Inflammatory macrophage treated with lipopolysaccharide for 4 hours (primary cell): ENCODE results near the gene POFUT2.

ENCODE experiments used
- DNase-seq: peaks from one replicate; pipeline ENCODE4 v3.0.0-alpha.2; 2020

The POFUT2 gene, protein sequence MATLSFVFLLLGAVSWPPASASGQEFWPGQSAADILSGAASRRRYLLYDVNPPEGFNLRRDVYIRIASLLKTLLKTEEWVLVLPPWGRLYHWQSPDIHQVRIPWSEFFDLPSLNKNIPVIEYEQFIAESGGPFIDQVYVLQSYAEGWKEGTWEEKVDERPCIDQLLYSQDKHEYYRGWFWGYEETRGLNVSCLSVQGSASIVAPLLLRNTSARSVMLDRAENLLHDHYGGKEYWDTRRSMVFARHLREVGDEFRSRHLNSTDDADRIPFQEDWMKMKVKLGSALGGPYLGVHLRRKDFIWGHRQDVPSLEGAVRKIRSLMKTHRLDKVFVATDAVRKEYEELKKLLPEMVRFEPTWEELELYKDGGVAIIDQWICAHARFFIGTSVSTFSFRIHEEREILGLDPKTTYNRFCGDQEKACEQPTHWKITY

DNA sequence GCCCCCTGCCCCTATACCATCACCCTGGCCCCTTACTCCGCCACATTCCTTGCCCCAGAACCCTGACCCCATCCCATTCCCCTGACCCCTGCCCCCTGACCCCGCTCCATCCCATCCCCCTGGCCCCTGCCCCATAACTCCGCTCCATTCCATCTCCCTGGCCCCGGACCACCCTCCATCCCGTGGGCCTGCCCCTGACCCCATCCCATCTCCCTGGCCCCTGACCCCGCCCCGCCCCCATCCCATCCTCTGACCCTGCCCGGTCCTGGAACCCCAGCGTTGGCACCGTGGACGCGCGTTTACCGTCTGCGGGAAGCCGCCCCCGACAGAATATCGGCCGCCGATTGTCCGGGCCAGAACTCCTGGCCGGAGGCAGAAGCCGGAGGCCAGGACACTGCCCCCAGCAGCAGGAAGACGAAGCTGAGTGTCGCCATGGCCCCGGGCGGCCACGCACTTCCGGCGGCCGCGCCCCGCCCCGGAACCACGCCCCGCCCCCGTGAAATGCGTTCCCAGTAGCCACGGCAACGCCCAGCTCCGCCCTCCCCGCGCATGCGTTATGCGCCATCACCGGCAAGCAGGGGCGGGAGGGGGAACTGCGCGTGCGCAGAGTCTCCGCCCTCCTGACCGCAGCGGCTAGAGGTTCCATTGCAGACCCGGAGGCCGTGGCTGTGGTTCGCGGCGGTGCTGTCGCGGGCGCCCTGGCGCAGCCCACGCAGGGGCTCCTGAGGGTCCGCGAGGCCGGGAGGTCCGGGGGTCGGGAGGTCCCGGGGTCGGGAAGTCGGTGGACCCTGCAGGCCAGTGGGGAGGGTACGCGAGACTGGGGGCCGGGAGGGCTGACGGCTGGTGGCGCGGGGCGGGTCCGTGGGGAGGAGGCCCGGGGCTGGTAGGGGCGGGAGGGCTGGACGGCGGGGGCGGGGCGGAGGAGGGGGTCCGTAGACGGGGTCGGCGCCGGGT is at the start of gene POFUT2:
Gene POFUT2 (minus strand): TSS at position 458 of the 954 bp plus-strand sequence. CDS start 24 bp downstream, at position 434.
- peak; percentile 95 for DNase-seq

DNA sequence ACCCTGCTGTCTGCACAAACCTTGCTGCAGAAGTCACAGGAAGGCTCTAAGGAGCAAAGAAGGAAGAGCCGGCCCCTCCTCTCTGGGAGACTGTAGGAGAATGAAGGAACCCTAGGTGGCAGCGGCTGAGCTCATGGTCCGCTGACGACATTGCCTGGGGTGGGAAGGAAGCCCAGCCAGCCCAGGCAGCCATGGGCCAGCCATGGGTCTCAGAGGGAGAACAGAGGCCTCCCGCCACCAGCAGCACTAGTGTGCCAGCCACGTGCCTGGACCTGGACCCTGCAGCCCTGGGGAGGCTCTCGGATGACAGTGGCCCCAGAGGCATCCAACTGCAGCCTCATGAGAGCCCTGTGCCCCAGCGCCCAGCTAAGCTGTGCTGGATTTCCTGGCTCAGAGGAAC is 49.2 kb upstream of the POFUT2 start:
- DNase-seq = no peak

DNA sequence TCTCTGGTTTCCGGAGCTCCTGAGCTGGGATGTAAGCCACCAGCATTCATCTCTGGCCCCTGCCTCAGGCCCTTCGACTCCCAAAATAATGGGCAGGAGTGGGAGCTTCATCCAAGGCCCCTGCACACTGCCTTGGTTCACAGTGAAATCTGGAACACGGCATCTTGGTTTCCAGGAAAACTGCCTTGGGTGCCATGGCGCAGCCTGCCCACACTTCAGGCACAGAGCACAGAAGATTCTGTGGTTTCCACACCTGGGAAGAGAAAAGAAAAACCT is 48.8 kb upstream of the POFUT2 start:
- DNase-seq = no peak

DNA sequence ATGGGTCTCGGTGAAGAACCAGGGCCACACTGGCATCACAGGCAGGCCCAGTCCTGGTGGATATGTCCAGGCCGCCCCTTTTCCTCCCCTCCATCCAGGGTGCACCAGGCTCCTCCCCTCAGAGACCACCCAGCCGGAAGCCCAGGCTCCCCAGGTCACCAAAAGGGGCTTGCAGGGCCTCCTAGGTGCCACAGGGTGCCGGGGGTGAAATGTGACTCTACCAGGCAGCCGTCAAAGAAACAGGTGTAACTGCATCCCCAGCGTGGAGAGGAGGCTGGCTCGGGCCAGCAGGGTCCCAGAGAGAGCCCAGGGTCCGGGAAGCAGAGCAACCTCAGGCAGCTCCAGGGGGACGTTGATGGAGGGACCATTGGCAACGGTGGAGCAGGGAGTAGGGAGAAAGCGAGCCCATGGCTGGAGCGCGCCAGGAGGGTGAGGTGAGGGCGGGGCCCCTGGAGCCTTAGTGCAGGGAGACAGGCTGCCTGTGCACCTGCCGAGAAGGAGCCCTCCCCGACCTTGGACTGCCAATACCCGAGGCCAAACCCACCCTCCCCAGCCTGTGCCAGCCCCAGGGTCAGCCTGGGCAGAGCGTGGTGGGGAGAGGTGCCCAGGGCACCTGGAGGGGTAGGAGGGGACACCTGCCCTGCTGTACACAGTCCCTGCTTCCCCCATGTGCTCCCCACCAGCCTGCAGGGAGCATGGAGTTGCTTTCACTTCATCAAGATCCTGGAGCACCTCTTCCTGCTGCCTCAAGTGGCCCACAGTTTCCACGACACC is 48.3 kb upstream of the POFUT2 start:
- DNase-seq = no peak

DNA sequence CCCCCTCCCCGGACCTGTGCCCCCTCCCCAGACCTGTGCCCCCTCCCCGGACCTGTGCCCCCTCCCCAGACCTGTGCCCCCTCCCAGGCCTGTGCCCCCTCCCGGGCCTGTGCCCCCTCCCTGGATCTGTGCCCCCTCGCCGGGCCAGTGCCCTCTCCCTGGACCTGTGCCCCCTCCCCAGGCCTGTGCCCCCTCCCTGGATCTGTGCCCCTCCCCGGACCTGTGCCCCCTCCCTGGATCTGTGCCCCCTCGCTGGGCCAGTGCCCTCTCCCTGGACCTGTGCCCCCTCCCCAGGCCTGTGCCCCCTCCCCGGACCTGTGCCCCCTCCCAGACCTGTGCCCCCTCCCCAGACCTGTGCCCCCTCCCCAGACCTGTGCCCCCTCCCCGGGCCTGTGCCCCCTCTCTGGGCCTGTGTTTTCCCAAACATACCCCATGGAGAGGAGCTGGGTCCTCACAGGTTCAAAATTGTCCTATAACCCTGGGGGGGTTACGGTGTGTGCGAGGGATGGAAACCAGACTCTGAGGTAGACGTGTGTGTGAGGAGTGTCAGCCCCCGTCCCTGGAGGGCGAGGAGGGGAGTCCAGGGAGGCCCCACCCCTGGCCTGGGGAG is 47.6 kb upstream of the POFUT2 start:
- no peak for DNase-seq

DNA sequence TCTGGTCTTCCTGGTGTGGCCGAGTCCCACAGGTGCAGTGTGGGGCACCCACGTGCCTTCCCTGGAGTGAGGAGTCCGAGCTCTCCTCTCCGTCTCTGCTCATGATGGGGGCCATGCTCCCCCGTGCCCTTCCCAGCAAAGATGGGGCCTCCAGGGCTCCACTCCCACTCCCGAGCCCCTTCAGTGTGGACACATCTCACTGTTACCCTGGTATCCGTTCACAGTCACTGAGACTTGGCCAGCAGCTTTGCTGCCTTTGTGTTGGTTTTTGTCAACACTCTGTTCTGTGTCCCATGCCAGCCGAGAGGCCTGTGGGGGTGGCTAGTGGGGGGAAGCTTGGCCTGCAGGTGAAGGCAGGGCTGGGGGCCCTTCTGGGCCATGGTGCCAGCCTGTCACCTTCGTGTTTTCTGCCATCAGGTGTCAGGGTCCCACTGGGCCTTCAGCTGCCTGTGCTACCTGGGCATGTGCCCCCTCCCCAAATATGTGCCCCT is 46.9 kb upstream of the POFUT2 start:
- DNase-seq = no peak

DNA sequence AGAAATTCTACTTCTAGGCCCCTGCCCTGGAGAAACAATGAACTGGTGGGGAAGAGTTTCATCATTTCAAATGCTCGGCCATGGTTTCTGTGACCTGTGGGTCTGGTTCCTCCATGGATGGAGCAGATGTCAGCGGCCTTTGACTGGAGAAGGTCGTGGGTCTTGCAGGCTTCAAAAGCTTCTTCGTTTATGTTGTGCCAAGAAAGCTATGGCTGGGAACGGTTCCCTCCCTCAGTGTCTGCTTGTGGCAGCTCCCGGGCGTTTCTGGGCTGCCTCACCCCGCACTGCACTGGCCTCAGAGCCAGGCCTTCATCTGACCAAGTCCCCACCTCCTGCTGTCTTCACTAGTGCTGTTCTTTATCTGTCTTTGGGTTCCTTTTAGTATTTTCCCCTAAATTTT is 46.4 kb upstream of the POFUT2 start:
- no peak for DNase-seq

DNA sequence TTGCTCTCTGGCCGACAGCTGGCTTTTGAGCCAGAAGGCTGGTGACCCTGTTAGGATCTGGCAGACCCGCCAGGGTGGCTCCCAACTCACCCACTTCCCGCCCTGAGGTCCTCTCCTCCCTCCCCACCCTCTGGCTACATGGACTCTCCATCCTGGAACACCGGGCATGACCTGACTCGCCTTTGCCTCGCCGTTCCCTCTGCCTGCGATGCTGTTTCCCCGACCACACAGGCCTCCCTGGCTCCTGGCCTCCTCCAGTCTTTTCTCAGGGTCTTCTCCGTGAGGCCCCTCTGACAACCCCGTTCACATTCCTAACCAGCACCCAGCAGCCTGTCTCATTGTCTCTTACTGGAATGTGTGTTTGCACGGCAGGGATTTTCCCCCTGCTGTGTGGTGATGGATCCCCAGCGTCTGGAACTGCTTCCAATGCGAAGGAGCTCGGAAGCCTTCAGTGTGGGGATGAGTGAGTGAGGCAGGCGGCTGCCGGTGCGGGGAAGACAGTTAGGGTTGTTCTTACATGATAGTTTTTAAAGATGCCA is 46.0 kb upstream of the POFUT2 start:
- no peak for DNase-seq

DNA sequence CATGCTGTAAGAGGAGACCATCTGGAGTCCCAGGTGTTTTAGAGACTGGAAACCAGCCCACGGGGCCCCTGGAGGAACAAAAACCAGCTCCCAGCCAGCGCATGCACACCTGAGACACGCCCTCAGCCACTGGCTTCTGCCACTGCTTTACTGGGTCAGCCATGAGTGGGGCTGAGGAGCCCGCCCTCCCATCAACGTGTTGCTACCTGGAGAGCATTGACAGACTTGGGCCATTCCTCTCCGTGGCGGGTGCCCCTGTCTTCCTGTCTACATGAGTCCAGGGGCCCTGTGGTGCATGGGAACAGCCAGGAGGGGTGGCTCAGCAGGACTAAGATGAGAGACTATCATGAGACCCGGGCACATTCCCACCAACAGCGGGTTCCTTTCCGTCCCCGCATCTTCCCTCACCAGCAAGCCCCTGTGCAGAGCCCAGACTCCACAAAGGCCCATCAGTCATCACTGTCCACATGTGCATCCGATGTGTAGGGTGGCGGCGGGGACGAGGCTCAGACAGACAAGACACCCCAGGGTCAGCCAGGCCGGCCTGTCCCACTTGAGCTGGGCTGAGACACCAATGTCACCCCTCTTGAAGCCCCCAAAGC is 45.4 kb upstream of the POFUT2 start:
- DNase-seq = no peak

DNA sequence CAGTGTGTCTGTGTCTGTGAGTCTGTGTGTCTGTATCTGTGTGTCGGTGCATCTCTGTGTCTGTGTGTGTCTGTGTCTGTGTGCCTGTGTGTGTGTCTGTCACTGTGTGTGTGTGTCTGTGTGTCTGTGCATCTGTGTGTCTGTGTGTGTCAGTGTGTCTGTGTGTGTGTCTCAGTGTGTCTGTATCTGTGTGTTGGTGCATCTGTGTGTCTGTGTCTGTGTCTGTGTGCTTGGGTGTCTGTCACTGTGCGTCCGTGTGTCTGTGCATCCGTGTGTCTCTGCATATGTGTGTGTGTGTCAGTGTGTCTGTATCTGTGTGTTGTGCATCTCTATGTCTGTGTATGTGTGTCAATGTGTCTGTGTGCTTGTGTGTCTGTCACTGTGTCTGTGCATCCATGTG is 44.7 kb upstream of the POFUT2 start:
- no peak for DNase-seq

DNA sequence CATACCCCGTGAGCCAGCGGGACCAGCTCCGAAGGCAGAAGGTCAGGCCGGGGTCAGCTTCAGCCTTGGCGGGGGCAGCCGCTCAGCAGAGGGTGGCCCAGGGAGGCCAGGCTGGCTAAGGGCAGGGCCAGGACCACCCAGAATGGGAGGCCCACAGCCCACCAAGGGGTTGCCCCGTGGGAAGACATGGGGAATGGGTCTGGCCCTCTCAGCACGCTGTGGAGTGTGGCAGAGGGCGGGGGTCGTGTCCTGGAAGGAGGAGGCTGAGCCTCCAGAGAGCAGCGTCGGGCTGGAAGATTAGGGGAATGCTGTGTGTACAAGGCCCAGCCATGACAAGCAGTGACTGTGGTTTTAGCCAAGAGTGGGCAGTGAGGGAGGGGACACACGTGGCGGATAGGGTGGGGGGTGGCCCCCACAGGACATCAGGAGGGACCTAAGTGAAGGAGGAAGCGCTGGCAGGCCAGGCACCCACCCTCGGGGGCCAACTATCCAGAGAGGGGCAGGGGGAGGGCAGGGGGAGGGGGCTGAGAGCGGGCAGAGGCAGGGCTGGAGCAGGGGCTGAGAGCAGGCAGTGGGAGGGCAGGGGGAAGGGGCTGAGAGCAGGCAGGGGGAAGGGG is 43.9 kb upstream of the POFUT2 start:
- no peak for DNase-seq

DNA sequence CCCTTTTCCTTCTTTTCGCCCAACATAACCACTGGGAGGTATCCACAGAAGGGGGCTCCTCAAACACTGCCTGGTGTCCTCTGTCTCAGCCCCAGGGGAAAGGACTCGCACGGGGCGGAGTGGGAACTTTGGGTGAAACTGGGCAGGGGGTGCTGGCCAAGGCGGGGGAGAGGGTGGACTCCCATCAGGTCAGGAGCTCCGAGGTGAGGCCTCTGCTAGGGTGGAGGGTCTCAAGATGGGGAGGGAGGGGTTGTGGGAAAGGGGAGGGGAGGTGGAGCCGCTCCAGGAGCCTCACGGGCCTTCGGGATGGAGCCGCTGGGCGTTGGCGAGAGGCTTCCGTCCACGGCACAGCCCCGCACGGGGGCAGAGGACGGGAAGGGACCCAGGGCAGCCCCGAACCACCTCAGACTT is 43.2 kb upstream of the POFUT2 start:
- no peak for DNase-seq

DNA sequence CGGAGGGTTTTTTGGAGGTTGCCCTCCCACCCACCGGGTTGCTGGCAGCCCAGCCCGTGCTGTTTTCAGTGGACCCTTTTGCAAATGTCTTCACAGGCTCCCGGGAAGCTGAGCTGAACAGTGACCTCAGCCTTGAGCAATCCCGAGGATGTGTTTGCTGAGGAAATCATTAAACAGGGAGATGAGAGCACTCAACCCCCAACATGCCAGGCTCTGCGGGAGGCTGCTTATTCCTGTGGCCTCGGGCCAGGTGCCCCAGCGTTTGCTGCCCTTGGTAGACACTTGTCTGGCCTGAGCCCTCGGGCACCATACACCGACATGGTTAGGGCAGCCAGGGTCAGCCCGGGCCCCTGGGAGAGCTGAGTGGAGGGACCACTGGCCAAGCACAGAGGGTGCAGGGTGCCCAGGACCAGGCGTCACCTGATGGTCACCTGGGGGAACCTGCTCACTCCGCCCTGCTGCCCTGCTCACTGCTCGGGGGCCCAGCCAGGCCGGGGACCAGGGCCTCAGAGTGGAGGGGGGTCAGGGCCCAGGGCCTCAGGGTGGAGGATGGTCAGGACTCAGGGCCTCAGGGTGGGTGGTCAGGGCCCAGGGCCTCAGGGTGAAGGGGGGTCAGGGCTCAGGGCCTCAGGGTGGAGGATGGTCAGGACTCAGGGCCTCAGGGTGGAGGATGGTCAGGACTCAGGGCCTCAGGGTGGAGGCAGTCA is 42.5 kb upstream of the POFUT2 start:
- no peak for DNase-seq

DNA sequence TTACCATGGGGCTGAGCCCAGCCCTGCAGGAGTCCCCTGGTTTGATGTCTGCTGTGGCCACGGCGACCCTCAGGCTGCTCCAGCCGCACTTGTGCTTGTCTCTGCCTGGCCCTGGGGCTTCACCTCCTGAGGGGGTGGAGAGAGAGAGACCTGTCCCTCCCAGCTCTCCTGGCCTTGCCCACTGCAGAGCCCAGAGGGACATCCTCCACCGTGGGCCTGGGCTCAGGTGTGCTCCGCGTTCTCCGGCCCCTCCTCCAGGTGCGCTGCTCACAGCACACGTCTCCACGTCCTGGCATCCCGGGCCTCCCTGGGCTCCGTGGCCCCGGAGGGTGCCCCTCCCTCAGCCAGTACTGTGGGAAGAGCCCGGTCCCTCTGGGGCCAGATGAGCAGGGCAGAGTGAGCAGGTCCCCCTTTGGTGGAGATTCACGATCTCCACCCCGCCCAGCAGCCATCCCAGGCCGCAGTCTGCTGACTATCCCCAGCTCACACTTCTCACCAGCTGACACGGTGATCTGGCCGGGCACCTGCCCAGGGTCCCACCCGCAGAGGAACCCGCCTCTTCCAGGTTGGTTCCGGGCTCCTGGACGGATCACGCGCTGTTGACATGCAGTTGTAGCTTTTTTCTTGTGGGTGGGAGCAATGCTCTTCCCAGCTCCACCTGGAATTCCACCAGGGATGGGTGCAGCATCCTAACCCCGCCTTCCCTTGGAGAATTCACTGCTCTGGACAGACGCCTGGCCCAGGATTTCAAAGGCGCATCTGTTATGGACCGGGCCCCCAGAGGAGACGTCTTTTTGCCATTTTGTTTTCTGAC is 41.8 kb upstream of the POFUT2 start:
- no peak for DNase-seq

DNA sequence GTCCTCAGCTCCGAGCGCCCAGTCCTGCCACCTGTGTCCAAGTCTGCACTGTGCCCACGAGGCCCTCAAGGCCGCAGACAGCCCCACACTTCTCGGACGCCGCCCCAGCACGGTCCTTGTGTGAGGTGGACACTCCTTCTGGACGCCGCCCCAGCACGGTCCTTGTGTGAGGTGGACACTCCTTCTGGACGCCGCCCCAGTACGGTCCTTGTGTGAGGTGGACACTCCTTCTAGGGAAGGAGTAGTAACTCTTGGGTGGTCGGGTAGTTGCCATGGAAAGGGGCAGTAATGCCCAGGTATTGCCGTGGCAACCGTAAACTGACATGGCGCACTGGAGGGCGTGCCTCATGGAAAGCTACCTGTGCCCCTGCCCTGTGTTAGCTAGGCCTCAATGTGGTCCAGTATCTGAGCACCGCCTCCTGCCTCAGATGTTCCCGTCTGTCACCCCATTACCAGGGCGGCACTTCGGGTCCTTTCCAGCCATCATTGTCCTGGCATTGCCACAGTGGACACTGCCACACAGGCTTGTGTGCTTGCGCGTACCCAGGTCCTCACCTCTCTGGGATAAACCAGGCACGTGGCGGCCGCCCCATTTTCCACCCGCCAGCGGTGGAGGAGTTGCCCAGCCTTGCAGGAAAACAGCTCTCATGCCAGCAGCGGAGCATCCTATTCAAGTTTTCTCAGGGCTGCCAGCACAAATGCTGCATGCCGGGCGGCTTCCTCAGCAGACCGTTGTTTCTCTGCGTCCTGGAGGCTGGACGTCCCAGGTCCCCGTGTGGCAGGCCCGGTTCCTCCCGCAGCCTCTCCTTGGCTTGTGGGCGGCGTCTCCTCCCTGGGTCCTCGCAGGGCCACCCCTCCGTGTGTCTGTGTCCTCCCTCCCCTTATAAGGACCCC is 40.8 kb upstream of the POFUT2 start:
- DNase-seq = no peak

DNA sequence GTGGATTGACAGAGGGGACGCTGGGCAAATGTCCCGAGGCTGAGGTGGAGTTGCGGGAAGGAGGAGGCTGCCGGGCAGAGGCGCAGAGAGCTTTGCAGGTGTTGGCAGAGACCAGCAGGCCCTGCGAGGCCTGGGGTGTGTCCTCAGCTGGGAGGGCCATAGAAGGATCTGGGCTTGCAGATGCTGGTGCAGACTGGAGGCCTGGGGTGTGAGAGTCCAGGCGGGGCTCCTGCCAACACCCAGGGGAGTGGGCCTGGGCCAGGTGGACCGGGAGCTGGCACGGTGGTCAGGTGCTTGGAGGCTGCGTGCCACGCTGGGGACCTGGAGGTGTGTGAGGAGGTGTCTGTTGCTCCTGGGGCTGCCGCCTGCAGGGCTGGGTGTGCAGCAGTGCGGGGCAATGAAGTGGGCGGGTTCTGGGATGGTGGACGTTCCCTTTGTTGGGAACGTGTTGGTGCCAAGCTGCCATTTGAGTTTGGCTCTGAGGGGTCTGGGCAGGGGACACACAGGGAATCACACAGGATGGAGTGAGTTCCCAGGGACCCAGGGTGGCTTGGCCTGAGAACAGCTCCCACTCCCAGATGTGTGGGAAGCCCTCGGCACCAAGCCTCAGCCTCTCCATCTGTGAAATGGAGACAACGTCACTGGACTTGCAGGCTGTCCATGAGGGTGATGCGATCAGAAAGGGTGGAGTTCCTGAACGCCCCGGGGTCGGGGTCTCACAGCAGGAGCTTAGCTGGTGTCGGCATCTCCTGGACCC is 39.9 kb upstream of the POFUT2 start:
- DNase-seq = no peak

DNA sequence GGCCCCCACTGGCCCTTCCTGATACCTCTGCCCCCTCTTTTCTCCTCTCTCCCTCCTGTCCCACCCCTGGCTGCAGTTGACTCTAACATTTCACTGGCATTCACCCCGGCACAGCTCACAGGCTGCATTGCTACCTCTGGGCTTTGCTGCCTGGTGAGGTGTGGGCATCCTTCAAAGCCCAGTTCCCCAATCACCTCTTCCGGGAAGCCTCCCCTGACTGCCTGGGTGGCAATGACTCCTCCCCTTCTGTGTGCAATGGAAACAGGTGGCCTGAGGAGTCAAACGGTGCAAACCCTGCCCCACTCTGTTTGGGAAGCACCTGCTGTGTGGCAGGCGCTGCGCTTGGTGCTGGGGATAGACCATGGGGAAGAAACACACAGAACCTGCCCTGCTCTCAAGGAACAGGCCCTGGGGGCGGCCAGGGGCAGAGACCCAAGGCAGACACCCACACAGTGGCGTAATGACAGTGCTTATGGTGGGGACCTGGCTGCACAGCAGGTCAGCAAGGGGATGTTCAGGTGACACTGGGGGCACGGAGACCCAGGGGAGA is 39.3 kb upstream of the POFUT2 start:
- no peak for DNase-seq
